GM19193 (cell line): Measurements from ENCODE around the gene GABRR2.

Experiments used
- POLR2A ChIP-seq: IDR thresholded peaks from 4 replicates; pipeline ENCODE4 v1.6.1; 2011; ENCODE audit not compliant: insufficient read depth, insufficient read length; ENCODE audit errors: extremely low read depth

GABRR2 gene

GRCh38 chr6:89346433-89346832, 31.3 kb upstream of the GABRR2 start:
- TF ChIP-seq POLR2A: no peak

GRCh38 chr6:89339565-89339964, 24.5 kb upstream of the GABRR2 start:
- TF ChIP-seq POLR2A: no peak

DNA sequence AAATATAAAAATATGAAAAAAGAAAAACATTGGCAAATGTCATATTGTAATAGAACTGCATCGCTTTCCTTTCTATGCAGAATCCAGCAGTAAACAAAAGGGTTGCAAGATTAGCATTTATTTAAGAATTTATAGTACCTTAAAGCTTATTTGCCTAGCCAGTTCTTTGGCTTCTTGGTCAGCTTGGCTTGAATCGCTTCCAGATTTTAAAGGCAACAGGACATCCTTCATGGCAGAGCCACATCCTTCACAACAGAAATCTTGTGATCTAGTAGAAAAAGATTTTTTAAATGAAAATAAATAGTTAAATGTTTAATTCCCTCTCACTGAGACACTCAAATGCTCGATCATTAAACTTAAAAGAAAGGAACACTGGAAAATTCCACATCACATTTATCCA, 20.1 kb upstream of the GABRR2 start:
- TF ChIP-seq POLR2A: no peak

- TF ChIP-seq POLR2A: no peak
These were observed 15.8 kb upstream of the GABRR2 start for GRCh38 chr6:89330910-89331309.

GRCh38 chr6:89328976-89329375, 13.9 kb upstream of the GABRR2 start:
- no peak for TF ChIP-seq POLR2A

- no peak for TF ChIP-seq POLR2A
These were observed 9.2 kb upstream of the GABRR2 start for GRCh38 chr6:89324304-89324703.

GRCh38 chr6:89323511-89323971, 8.4 kb upstream of the GABRR2 start:
- TF ChIP-seq POLR2A: no peak

DNA sequence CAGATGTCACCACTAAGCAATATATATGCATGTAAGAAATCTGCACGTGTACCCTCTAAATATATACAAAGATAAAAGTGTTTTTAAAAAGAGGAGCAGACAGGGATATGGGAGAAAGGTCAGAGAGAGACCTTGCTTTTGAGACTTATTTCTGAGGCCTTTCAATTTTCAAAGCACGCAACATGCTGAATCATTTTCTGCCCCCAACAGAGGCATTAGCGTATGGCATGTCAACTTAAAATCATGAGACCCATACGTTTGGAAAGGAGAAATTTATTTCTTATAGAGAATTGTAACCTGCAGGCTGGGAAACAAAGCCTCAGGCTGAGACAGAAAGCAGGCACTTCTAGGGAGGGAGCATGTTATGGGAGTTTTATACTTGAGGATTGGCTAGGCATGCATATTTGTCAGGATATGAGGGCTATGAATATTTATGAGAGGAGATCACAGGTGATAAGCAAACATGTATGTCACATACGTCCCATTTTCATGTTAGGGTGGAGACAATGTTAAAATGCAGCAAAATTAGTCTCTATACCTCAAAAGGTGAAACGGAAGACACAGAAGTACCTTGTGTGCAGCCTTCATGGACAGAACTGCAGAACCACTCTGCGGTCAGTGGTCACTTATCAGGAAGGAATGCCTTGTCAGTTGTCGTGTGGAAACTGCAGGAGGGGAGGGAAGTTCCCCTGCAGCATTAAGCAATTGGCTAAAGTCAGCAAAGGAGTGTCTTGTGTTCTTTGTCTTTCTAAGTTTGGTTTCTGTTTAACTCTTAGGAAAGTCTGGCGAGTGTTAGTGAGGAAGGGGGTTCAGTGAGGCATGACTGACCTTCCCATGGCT, 6.3 kb upstream of the GABRR2 start:
- no peak for TF ChIP-seq POLR2A

- TF ChIP-seq POLR2A: no peak
These were observed 5.0 kb upstream of the GABRR2 start for GRCh38 chr6:89320012-89320559.

GRCh38 chr6:89317067-89317466, 2.0 kb upstream of the GABRR2 start:
- TF ChIP-seq POLR2A: no peak

GRCh38 chr6:89314692-89315091, 407 bp downstream of the GABRR2 start:
- TF ChIP-seq POLR2A: no peak

DNA sequence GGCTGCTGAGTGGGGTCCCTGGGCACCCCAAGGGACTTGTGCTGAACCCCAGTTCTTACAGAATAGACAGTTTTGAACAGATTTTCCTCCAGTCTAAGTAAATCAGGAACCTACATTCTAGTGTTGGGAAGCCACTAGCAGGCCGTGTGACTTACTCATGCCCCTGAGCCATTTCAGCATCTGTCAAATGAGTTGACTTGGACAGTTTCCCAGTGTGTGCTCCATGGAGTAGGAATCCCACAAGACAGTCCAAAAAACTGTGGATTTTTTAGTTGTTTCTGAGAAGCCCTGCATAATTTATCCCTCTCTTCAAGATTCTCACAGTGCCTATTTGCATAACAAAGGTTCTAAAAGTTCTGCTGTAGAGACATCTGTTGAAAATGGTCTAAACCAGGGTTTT, 2.1 kb downstream of the GABRR2 start:
- TF ChIP-seq POLR2A: no peak

- TF ChIP-seq POLR2A: no peak
These were observed 3.1 kb downstream of the GABRR2 start for GRCh38 chr6:89311853-89312531.

DNA sequence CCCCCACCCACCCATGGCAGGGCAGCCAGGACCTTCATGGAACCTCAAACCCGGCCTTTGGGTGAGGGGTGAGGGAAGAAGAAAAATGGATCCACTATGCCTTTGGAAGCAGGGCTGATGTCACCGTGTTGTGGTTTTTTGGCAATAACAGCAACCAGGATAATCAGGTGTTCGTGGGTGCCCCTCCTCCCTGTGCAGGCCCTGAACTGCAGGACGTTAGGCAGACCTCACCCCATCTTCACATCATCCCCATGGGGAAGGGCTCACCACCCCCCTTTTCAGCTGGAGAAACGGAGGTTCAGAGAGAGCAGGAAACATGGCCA, 3.6 kb downstream of the GABRR2 start:
- no peak for TF ChIP-seq POLR2A

- no peak for TF ChIP-seq POLR2A
These were observed 4.2 kb downstream of the GABRR2 start for GRCh38 chr6:89310929-89311328.

GRCh38 chr6:89308525-89309395, 6.3 kb downstream of the GABRR2 start:
- TF ChIP-seq POLR2A: no peak

- TF ChIP-seq POLR2A: no peak
These were observed 12.2 kb downstream of the GABRR2 start for GRCh38 chr6:89302936-89303335.
